Endothelial cell (in vitro differentiated cells): ENCODE measurements around the gene TNN. TPM values are rescaled to one million over a fixed set of nuclear protein-coding genes. Genes with fewer than 3 reads are reported as not detected.
"Not testable (repeated sequence)": the region's sequence is repeated elsewhere in the genome, so short reads cannot be mapped to it uniquely, and the experiment has no call there.

Experiments
- DNase-seq: peaks from one replicate; pipeline ENCODE4 v3.0.0; 2021; ENCODE audit warnings: low spot score
- H3K27ac Mint-ChIP-seq: one replicate; pipeline ENCODE4 v1.8.0; 2021; ENCODE audit warnings: mixed read lengths, inconsistent platforms; ENCODE audit not compliant: unreplicated experiment
- H3K27me3 Mint-ChIP-seq: one replicate; pipeline ENCODE4 v1.8.0; 2021; ENCODE audit warnings: mild to moderate bottlenecking, moderate library complexity, mixed read lengths, inconsistent platforms; ENCODE audit not compliant: unreplicated experiment
- H3K36me3 Mint-ChIP-seq: one replicate; pipeline ENCODE4 v1.8.0; 2021; ENCODE audit warnings: mild to moderate bottlenecking, low read depth, mixed read lengths, inconsistent platforms; ENCODE audit not compliant: unreplicated experiment
- H3K4me1 Mint-ChIP-seq: one replicate; pipeline ENCODE4 v1.8.0; 2021; ENCODE audit warnings: mild to moderate bottlenecking, mixed read lengths, inconsistent platforms; ENCODE audit not compliant: unreplicated experiment
- H3K4me3 Mint-ChIP-seq: one replicate; pipeline ENCODE4 v1.8.0; 2021; ENCODE audit warnings: mild to moderate bottlenecking, mixed read lengths, inconsistent platforms; ENCODE audit not compliant: unreplicated experiment
- H3K9me3 Mint-ChIP-seq: one replicate; pipeline ENCODE4 v1.8.0; 2021; ENCODE audit warnings: mixed read lengths, inconsistent platforms; ENCODE audit not compliant: unreplicated experiment
- CTCF ChIP-seq: fragments of 200-600 bp; sonication (generic); IDR thresholded peaks from one replicate; pipeline ENCODE4 v1.5.0; 2021; ENCODE audit warnings: antibody characterized with exemption; ENCODE audit not compliant: unreplicated experiment
- long read RNA-seq: library from polyadenylated mRNA; unstranded; transcript quantifications from one replicate; pipeline ENCODE4 v2.0.0, GENCODE V29; 2020; ENCODE audit not compliant: unreplicated experiment
- total RNA-seq: library from RNA; stranded (reverse); fragmentation: NEBNext Ultra II Directional; extraction: Animal tissue kit (Norgen Biotek cat#: 25700); gene quantifications from one replicate; pipeline ENCODE4 v1.2.1, GENCODE V29; 2021; ENCODE audit not compliant: unreplicated experiment

Gene TNN
- 4.1 TPM for total RNA-seq
- long read RNA-seq: 0 reads

GRCh38 chr1:175067362-175068106 lies at the start of gene TNN:
Gene TNN, plus strand, starts transcription at chr1:175067833. Its CDS starts 9,586 bp downstream, at chr1:175077419.
- Mint-ChIP-seq H3K36me3 (no peaks in the 10 kb centered on the region), H3K4me3 (no peak within 1 kb of the TSS), H3K9me3 (no peaks in the 10 kb centered on the region), H3K27me3 (peaks cover 2% of the 10 kb centered on the region), H3K4me1 (peaks cover 31% of the 10 kb centered on the region), H3K27ac (peak within 1 kb of the TSS; percentile 52)
- no peak for TF ChIP-seq CTCF
- no peak for DNase-seq

- H3K4me3 Mint-ChIP-seq: no peak overlapping the region
- H3K36me3 Mint-ChIP-seq: peaks cover 19% of the 10 kb centered on the region
- H3K4me1 Mint-ChIP-seq: peaks cover 19% of the 10 kb centered on the region
- no peaks in the 10 kb centered on the region for H3K9me3 Mint-ChIP-seq
- H3K27me3 Mint-ChIP-seq: peaks cover under 1% of the 10 kb centered on the region
- no peak for TF ChIP-seq CTCF
- H3K27ac Mint-ChIP-seq: no peak overlapping the region
- no peak for DNase-seq
Observed at GRCh38 chr1:175019524-175019923, 48.1 kb upstream of the TNN start.

DNA sequence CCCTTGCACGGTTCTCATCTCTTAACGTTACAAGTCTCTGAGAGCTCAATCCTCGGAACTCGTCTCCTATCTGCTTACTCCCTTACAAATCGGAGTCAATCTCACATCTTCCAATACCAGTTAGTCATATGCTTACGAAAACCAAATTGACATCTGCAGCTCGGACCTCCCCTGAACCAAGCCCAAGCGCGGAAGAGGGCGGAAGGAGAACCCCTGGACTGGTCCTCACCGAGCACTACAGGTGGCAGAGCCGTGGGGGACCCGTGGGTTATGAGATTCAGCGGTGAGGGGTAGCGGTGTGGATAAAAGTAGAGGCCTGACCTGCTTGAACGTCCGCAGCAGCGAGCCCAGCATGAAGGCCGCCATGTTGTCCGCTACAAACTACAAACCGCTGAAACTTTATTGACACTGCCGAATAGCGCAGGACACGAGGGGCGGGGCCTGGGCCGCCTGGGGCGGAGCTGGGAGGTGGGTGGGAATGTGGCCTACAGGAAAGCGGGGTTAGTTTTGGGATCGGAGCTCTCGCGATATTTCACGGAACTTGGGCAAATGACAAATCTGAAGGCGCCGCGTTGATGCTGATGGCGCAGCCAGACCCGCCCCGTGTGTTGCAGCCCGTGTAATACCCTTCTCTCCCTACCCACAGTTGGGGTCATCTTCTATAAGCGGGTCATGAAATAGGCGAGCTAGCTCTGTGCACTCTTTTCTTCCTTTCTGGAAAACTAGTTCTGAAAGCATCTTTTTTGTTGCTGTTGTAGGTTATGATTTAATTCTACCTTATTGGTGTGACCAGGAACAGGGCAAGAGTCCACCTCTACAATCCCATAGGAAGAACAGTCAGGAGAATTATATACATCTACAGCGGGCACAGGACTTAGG lies 44.4 kb upstream of the TNN start, which contains the start of gene MRPS14:
Gene MRPS14 (minus strand): TSS at position 383 of the 879 bp plus-strand sequence. CDS start 17 bp downstream, at position 366.
- H3K27me3 Mint-ChIP-seq: peaks cover 2% of the 10 kb centered on the region
- no peak for TF ChIP-seq CTCF

DNA sequence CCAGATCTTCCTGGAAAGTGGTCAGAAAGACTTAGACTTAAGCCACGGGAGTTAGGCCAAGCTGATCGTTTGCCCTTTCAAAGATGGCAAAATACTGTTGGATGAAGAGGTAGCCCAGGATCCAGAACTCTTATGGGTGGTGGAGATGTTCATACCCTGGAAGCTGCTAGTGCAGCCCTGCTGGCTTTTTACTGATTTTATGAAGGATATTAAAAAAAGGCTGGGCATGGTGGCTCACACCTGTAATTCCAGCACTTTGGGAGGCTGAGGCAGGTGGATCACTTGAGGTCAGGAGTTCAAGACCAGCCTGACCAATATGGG lies 43.8 kb upstream of the TNN start:
- not testable (repeated sequence) for H3K9me3 Mint-ChIP-seq, DNase-seq, H3K27me3 Mint-ChIP-seq, H3K36me3 Mint-ChIP-seq
- peaks cover 19% of the 10 kb centered on the region for H3K4me1 Mint-ChIP-seq
- peak overlapping the region; percentile 95 for H3K4me3 Mint-ChIP-seq
- peak overlapping the region; percentile 91 for H3K27ac Mint-ChIP-seq

More for the DNA sequence above, 44.4 kb upstream of the TNN start, which contains the start of gene MRPS14:
- peak; percentile 99 for DNase-seq
- peaks cover 10% of the 10 kb centered on the region for H3K36me3 Mint-ChIP-seq
- H3K4me3 Mint-ChIP-seq: peak within 1 kb of the TSS; percentile 95
- peaks cover 19% of the 10 kb centered on the region for H3K4me1 Mint-ChIP-seq
- H3K27ac Mint-ChIP-seq: peak within 1 kb of the TSS; percentile 91
- no peaks in the 10 kb centered on the region for H3K9me3 Mint-ChIP-seq

DNA sequence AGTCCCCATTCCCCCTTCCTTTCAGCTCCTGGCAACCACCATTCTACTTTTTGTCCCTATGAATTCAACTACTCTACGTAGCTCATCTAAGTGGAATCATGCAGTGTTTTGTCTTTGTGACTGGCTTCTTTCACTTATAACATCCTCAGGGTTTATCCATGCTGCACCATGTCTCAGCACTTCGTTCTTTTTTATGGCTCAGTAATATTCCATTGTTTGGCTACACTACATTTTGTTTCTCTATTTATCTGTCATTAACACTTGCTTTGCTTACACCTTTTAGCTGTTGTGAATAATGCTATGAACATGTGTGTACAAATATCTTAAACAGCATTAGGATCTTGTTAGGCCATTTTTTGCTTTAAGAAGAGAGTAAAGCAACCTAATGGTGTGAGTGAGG lies 42.9 kb upstream of the TNN start:
- Mint-ChIP-seq H3K9me3 (no peaks in the 10 kb centered on the region), H3K36me3 (peaks cover 6% of the 10 kb centered on the region), H3K27ac (peak overlapping the region; percentile 59), H3K27me3 (peaks cover 2% of the 10 kb centered on the region), H3K4me3 (peak overlapping the region; percentile 56), H3K4me1 (peaks cover 23% of the 10 kb centered on the region)
- DNase-seq: no peak
- no peak for TF ChIP-seq CTCF
